HG03039 (cell line): ENCODE data around the gene NMNAT3.
"Not testable (repeated sequence)": the region's sequence is repeated elsewhere in the genome, so short reads cannot be mapped to it uniquely, and the experiment has no call there.

ENCODE experiments used
- ATAC-seq: cut with Tn5 transposase; IDR thresholded peaks from one replicate; pipeline ENCODE4 v1.9.1; 2021; ENCODE audit warnings: mild to moderate bottlenecking, moderate library complexity; ENCODE audit not compliant: unreplicated experiment

Gene NMNAT3

GRCh38 chr3:139586420-139587017 is 91.3 kb downstream of the NMNAT3 start:
- ATAC-seq, result peak; percentile 87

GRCh38 chr3:139585820-139586219 is 92.0 kb downstream of the NMNAT3 start:
- no peak for ATAC-seq

- not testable (repeated sequence) for ATAC-seq
Observed at GRCh38 chr3:139583651-139584050, 94.1 kb downstream of the NMNAT3 start.

- no peak for ATAC-seq
Observed at GRCh38 chr3:139578783-139579182, 99.0 kb downstream of the NMNAT3 start.

GRCh38 chr3:139577909-139578308 is 99.9 kb downstream of the NMNAT3 start:
- ATAC-seq, result no peak

GRCh38 chr3:139577346-139577745 is 100.4 kb downstream of the NMNAT3 start:
- ATAC-seq, result no peak

- no peak for ATAC-seq
Observed at GRCh38 chr3:139574026-139574947, 103.5 kb downstream of the NMNAT3 start.

- no peak for ATAC-seq
Observed at GRCh38 chr3:139572847-139573672, 104.7 kb downstream of the NMNAT3 start.

- no peak for ATAC-seq
Observed at GRCh38 chr3:139571711-139572110, 106.1 kb downstream of the NMNAT3 start.

- ATAC-seq, result no peak
Observed at GRCh38 chr3:139564294-139564861, 113.4 kb downstream of the NMNAT3 start.

- ATAC-seq, result no peak
Observed at GRCh38 chr3:139561959-139562676, 115.7 kb downstream of the NMNAT3 start.

GRCh38 chr3:139561255-139561817 is 116.4 kb downstream of the NMNAT3 start:
- no peak for ATAC-seq

- no peak for ATAC-seq
Observed at GRCh38 chr3:139560411-139560810, 117.4 kb downstream of the NMNAT3 start.

- no peak for ATAC-seq
Observed at GRCh38 chr3:139559541-139559940, 118.2 kb downstream of the NMNAT3 start.

- ATAC-seq, result no peak
Observed at GRCh38 chr3:139558351-139559266, 119.2 kb downstream of the NMNAT3 start.

- no peak for ATAC-seq
Observed at GRCh38 chr3:139557041-139557440, 120.7 kb downstream of the NMNAT3 start.

GRCh38 chr3:139555249-139555648 is 122.5 kb downstream of the NMNAT3 start:
- ATAC-seq, result no peak

GRCh38 chr3:139554628-139555027 is 123.1 kb downstream of the NMNAT3 start:
- no peak for ATAC-seq
